Anterior cingulate cortex (tissue), 58 donors: ENCODE results near the gene SMC3.

Source experiments
- DNase-seq, 58 donors: peaks; one replicate each; lab custom pipeline; 2025; lab: John Stamatoyannopoulos, UW

SMC3 gene

GRCh38 chr10:110643035-110643652 is 75.6 kb downstream of the SMC3 start:
- DNase-seq: no peak

GRCh38 chr10:110643653-110644597 is 76.4 kb downstream of the SMC3 start, which contains the start of gene RBM20:
Gene RBM20 (plus strand): TSS chr10:110644336. CDS start chr10:110644455, 119 bp downstream.
- DNase-seq: peak in 2 of 58 donors; percentile 9 to 34

GRCh38 chr10:110644598-110645462 is 77.3 kb downstream of the SMC3 start:
- no peak for DNase-seq

GRCh38 chr10:110646417-110647135 is 79.1 kb downstream of the SMC3 start:
- no peak for DNase-seq

GRCh38 chr10:110647136-110647430 is 79.6 kb downstream of the SMC3 start:
- no peak for DNase-seq

GRCh38 chr10:110648692-110649346 is 81.3 kb downstream of the SMC3 start:
- DNase-seq: no peak

- no peak for DNase-seq
Measured at GRCh38 chr10:110649347-110650264, 82.1 kb downstream of the SMC3 start.

GRCh38 chr10:110650265-110650668 is 82.8 kb downstream of the SMC3 start:
- no peak for DNase-seq

GRCh38 chr10:110651044-110651958 is 83.8 kb downstream of the SMC3 start:
- no peak for DNase-seq

- DNase-seq: no peak
Measured at GRCh38 chr10:110652475-110653118, 85.1 kb downstream of the SMC3 start.
